Measurements from ENCODE around the gene JAM2. TPM values are rescaled to one million over a fixed set of nuclear protein-coding genes. Genes with fewer than 3 reads are reported as not detected.

Gene JAM2
- total and polyA plus RNA-seq, 5 donors from 2014 or later: 0.08 to 0.39 (median 0.24) TPM; not detected in 2

DNA sequence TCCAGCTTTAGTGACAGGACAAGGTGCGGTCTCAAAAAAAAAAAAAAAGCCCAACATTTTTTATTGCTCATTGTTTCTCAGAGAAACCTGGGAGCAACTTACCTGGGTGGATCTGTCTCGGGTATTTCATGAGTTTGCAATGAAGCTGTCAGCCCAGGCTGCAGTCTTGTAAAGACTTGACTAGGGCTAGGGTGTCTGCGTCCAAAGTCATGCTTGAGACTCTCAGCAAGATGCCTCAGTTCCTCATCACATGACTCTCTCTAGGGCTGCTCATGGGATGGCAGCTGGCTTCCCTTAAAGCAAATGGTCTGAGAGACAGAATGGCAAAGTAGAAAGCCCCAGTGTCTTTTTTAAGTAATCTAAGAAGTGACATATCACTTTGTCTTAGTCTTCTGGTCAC, 103.8 kb downstream of the JAM2 start:
- Mint-ChIP-seq H3K4me3 (no peak overlapping the region), H3K27ac (no peak overlapping the region), H3K9me3 (no peaks in the 10 kb centered on the region), H3K27me3 (no peaks in the 10 kb centered on the region), H3K36me3 (peaks cover 12% of the 10 kb centered on the region), H3K4me1 (peaks cover 18 to 38% (median 28%) of the 10 kb centered on the region in 4 donors)
- Histone ChIP-seq H3K4me1 (ENCODE audit: control insufficient read depth, insufficient read depth, low read length, poor library complexity, severe bottlenecking) (no peaks in the 10 kb centered on the region), H3K27me3 (ENCODE audit: control insufficient read depth, insufficient read depth, low read length) (no peaks in the 10 kb centered on the region), H3K4me3 (ENCODE audit: low read depth, low read length) (no peak overlapping the region), H3K27ac (ENCODE audit: insufficient read depth, low read length, poor library complexity, severe bottlenecking) (no peak overlapping the region), H3K9me3 (ENCODE audit: control insufficient read depth in 2 of 2, low read length in 2 of 2) (no peaks in the 10 kb centered on the region), H3K36me3 (ENCODE audit: control insufficient read depth, insufficient read depth, low read length) (peaks cover 11% of the 10 kb centered on the region)
- DNase-seq: no peak
- ATAC-seq (ENCODE audit: low read depth in 2 of 2): no peak

DNA sequence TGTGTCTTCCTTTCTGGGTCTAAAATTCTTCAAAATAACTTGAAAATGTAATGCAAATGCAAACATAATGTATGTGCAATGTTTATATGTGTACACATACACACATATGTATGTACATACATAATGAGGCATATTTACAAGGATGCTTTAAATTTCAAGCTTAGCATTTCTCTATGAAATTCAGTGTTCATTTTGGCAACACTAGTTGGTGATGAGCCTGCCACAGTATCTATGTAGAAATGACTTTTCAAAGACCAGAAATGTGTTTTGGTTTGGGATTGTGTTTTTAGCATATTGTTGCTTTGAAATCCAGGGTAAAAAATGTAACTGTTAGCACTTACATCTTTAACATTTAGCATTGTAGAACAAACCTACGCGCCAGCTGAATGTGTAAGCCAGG, 105.8 kb downstream of the JAM2 start:
- no peak overlapping the region for H3K4me3 Mint-ChIP-seq
- H3K4me1 Mint-ChIP-seq: peaks cover 12 to 22% (median 15%) of the 10 kb centered on the region in 4 donors
- no peak overlapping the region for H3K4me3 ChIP-seq (ENCODE audit: low read depth, low read length)
- H3K27me3 ChIP-seq (ENCODE audit: control insufficient read depth, insufficient read depth, low read length): no peaks in the 10 kb centered on the region
- H3K9me3 ChIP-seq (ENCODE audit: control insufficient read depth in 2 of 2, low read length in 2 of 2): no peaks in the 10 kb centered on the region
- peaks cover 16% of the 10 kb centered on the region for H3K36me3 Mint-ChIP-seq
- no peaks in the 10 kb centered on the region for H3K27me3 Mint-ChIP-seq
- ATAC-seq (ENCODE audit: low read depth in 2 of 2) (no peak), DNase-seq (no peak)
- H3K27ac Mint-ChIP-seq: no peak overlapping the region
- no peaks in the 10 kb centered on the region for H3K9me3 Mint-ChIP-seq
- H3K36me3 ChIP-seq (ENCODE audit: control insufficient read depth, insufficient read depth, low read length): peaks cover 27% of the 10 kb centered on the region
- H3K4me1 ChIP-seq (ENCODE audit: control insufficient read depth, insufficient read depth, low read length, poor library complexity, severe bottlenecking): no peaks in the 10 kb centered on the region
- no peak overlapping the region for H3K27ac ChIP-seq (ENCODE audit: insufficient read depth, low read length, poor library complexity, severe bottlenecking)

DNA sequence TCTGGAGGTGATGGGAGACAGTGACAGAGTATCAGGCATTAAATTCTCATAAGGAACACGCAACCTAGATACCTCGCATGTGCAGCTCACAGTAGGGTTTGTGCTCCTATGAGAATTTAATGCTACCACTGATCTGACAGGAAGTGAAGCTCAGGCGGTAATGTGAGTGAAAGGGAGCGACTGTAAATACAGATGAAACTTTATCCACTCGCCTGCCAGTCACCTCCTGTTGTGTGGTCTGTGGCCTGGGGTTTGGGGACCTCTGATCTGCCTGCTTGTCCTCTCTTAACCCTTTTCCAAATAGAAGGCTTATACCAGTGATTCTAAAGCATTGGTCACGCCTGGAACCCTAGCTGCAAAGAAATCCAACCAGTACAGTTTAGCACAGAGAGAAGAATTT, 111.0 kb downstream of the JAM2 start:
- H3K27me3 Mint-ChIP-seq: no peaks in the 10 kb centered on the region
- H3K9me3 Mint-ChIP-seq: peaks cover 0 to 2% (median 0%) of the 10 kb centered on the region in 7 donors
- H3K9me3 ChIP-seq (ENCODE audit: control insufficient read depth in 2 of 2, low read length in 2 of 2): no peaks in the 10 kb centered on the region
- no peaks in the 10 kb centered on the region for H3K4me1 ChIP-seq (ENCODE audit: control insufficient read depth, insufficient read depth, low read length, poor library complexity, severe bottlenecking)
- H3K4me3 Mint-ChIP-seq: no peak overlapping the region
- no peak overlapping the region for H3K4me3 ChIP-seq (ENCODE audit: low read depth, low read length)
- peak overlapping the region in 1 of 3 donors; percentile 42 for H3K27ac Mint-ChIP-seq
- DNase-seq (peak in 1 of 3 donors; percentile 15), ATAC-seq (ENCODE audit: low read depth in 2 of 2) (no peak)
- no peaks in the 10 kb centered on the region for H3K27me3 ChIP-seq (ENCODE audit: control insufficient read depth, insufficient read depth, low read length)
- H3K36me3 ChIP-seq (ENCODE audit: control insufficient read depth, insufficient read depth, low read length): peaks cover 60% of the 10 kb centered on the region
- peaks cover 10 to 22% (median 17%) of the 10 kb centered on the region in 4 donors for H3K4me1 Mint-ChIP-seq
- H3K36me3 Mint-ChIP-seq: peaks cover 20% of the 10 kb centered on the region
- H3K27ac ChIP-seq (ENCODE audit: insufficient read depth, low read length, poor library complexity, severe bottlenecking): no peak overlapping the region

DNA sequence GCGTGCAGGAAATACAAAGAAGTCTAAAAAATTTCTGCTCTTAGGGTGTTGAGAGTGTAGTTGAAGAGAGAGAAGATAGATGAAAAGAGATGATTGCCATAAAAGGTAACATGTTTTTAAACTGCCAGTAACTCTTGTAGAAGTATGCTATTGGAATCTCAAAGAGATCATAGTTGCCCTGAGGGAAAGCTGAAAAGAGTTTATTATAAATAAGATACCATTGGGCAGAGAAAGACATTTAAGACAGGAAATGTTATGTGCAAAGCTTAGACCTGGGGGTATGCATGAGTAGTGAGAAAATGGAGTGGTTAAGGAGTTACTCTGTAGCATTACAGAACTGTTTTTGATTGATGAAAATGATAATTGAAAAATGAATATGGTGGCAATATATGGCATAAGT, 113.4 kb downstream of the JAM2 start:
- Mint-ChIP-seq H3K4me1 (peaks cover 24 to 41% (median 34%) of the 10 kb centered on the region in 4 donors), H3K9me3 (peaks cover 0 to 2% (median 0%) of the 10 kb centered on the region in 7 donors), H3K36me3 (peaks cover 32% of the 10 kb centered on the region), H3K27me3 (no peaks in the 10 kb centered on the region), H3K4me3 (no peak overlapping the region), H3K27ac (peak overlapping the region in 2 of 3 donors; percentile 1 to 25)
- no peaks in the 10 kb centered on the region for H3K4me1 ChIP-seq (ENCODE audit: control insufficient read depth, insufficient read depth, low read length, poor library complexity, severe bottlenecking)
- H3K36me3 ChIP-seq (ENCODE audit: control insufficient read depth, insufficient read depth, low read length): peaks cover 59% of the 10 kb centered on the region
- H3K27me3 ChIP-seq (ENCODE audit: control insufficient read depth, insufficient read depth, low read length): no peaks in the 10 kb centered on the region
- H3K9me3 ChIP-seq (ENCODE audit: control insufficient read depth in 2 of 2, low read length in 2 of 2): no peaks in the 10 kb centered on the region
- no peak overlapping the region for H3K4me3 ChIP-seq (ENCODE audit: low read depth, low read length)
- DNase-seq (no peak), ATAC-seq (ENCODE audit: low read depth in 2 of 2) (no peak)
- no peak overlapping the region for H3K27ac ChIP-seq (ENCODE audit: insufficient read depth, low read length, poor library complexity, severe bottlenecking)

DNA sequence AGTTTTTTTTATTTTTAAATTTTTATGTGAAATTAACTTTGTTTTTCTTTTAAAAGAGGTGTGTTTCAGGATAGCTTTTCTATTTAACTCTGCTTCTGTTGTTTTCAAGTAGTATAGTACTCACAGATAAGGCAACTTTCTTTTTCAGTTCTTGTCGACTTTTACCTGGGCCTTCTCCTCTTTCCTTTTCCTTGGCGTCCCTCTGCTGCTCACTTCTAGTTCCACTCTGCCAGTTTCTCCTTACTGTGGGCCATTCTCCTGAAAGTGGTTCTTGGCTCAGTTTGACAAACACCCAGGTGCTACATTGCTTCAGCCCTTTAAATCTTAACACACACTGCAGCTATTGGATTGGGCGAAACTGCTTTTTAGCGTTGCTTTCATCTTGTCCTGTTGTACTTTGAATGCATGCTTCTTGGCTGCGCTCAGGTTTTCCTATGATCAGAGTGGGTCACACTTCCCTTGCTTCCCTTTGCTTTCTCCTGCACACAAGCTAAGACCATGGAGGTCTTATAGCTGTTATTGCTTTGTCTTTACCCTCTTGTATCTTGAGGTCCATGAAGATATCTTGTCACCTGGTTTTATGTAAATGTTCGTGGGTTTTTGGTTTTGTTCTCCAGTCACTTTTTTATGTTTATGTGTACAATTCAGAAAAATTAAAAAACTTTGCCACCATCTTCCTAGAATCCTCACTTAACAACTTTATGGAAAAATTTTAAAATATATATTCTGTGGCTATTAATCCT, 117.3 kb downstream of the JAM2 start:
- peaks cover 21 to 37% (median 26%) of the 10 kb centered on the region in 4 donors for H3K4me1 Mint-ChIP-seq
- peak overlapping the region in 3 of 4 donors; percentile 0 to 85 (median 61) for H3K4me3 Mint-ChIP-seq
- Histone ChIP-seq H3K9me3 (ENCODE audit: control insufficient read depth in 2 of 2, low read length in 2 of 2) (no peaks in the 10 kb centered on the region), H3K27me3 (ENCODE audit: control insufficient read depth, insufficient read depth, low read length) (no peaks in the 10 kb centered on the region), H3K4me3 (ENCODE audit: low read depth, low read length) (peak overlapping the region; percentile 49), H3K36me3 (ENCODE audit: control insufficient read depth, insufficient read depth, low read length) (peaks cover 67% of the 10 kb centered on the region), H3K27ac (ENCODE audit: insufficient read depth, low read length, poor library complexity, severe bottlenecking) (no peak overlapping the region), H3K4me1 (ENCODE audit: control insufficient read depth, insufficient read depth, low read length, poor library complexity, severe bottlenecking) (no peaks in the 10 kb centered on the region)
- H3K27ac Mint-ChIP-seq: peak overlapping the region; percentile 8 to 89 (median 48)
- no peak for ATAC-seq (ENCODE audit: low read depth in 2 of 2)
- no peak for DNase-seq
- no peaks in the 10 kb centered on the region for H3K27me3 Mint-ChIP-seq
- H3K9me3 Mint-ChIP-seq: peaks cover 0 to 2% (median 0%) of the 10 kb centered on the region in 7 donors
- peaks cover 60% of the 10 kb centered on the region for H3K36me3 Mint-ChIP-seq

DNA sequence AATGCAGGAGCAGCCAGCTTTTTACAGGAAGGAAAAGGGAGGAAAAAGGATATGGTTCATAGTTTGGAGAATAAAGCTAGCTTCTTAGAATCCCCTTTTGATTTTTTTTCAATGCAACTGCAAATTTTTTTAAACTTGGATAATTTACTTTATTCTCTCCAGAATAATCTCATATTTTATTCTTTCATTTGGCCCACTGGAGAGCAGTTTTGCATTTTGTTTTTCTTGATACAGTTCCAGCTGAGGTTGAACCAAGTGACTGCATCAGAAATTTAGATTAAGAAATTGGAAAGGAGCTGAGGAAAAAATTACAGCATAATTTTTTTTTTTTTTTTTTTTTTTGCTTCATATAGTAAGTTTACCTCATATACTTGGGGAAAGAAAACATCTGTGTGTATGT, 118.5 kb downstream of the JAM2 start:
- Histone ChIP-seq H3K9me3 (ENCODE audit: control insufficient read depth in 2 of 2, low read length in 2 of 2) (no peaks in the 10 kb centered on the region), H3K27me3 (ENCODE audit: control insufficient read depth, insufficient read depth, low read length) (no peaks in the 10 kb centered on the region), H3K27ac (ENCODE audit: insufficient read depth, low read length, poor library complexity, severe bottlenecking) (no peak overlapping the region), H3K36me3 (ENCODE audit: control insufficient read depth, insufficient read depth, low read length) (peaks cover 72% of the 10 kb centered on the region), H3K4me1 (ENCODE audit: control insufficient read depth, insufficient read depth, low read length, poor library complexity, severe bottlenecking) (no peaks in the 10 kb centered on the region), H3K4me3 (ENCODE audit: low read depth, low read length) (no peak overlapping the region)
- peaks cover 0 to 2% (median 0%) of the 10 kb centered on the region in 7 donors for H3K9me3 Mint-ChIP-seq
- ATAC-seq (ENCODE audit: low read depth in 2 of 2): no peak
- H3K36me3 Mint-ChIP-seq: peaks cover 57% of the 10 kb centered on the region
- DNase-seq: no peak
- H3K27me3 Mint-ChIP-seq: no peaks in the 10 kb centered on the region
- H3K27ac Mint-ChIP-seq: peak overlapping the region in 2 of 3 donors; percentile 7 to 48
- H3K4me3 Mint-ChIP-seq: no peak overlapping the region
- H3K4me1 Mint-ChIP-seq: peaks cover 18 to 34% (median 24%) of the 10 kb centered on the region in 4 donors

DNA sequence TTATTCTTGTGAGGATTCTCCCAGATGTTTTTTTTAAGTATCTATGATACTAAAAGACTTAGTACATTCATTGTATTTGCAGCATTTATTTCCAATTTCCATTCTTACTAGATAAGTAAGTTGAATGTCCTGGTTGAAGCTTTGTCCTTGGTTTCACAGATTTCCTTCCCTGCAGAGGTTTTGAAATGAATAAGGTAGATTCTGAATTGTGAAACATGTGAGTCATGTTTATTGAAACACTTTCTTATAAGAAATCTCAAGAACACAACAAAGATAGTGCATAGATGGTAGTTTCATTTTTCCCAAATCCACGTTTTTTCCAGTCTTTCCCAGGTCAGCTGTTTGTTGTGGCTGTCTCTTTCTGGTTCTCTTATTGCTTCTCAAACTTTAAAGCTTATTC, 120.5 kb downstream of the JAM2 start:
- H3K4me3 Mint-ChIP-seq: no peak overlapping the region
- no peaks in the 10 kb centered on the region for H3K27me3 Mint-ChIP-seq
- no peaks in the 10 kb centered on the region for H3K9me3 ChIP-seq (ENCODE audit: control insufficient read depth in 2 of 2, low read length in 2 of 2)
- H3K36me3 Mint-ChIP-seq: peaks cover 59% of the 10 kb centered on the region
- no peaks in the 10 kb centered on the region for H3K9me3 Mint-ChIP-seq
- H3K27ac Mint-ChIP-seq: peak overlapping the region in 1 of 3 donors; percentile 7
- H3K36me3 ChIP-seq (ENCODE audit: control insufficient read depth, insufficient read depth, low read length): peaks cover 75% of the 10 kb centered on the region
- H3K4me1 ChIP-seq (ENCODE audit: control insufficient read depth, insufficient read depth, low read length, poor library complexity, severe bottlenecking): no peaks in the 10 kb centered on the region
- H3K4me1 Mint-ChIP-seq: peaks cover 17 to 28% (median 19%) of the 10 kb centered on the region in 4 donors
- no peak for DNase-seq
- H3K4me3 ChIP-seq (ENCODE audit: low read depth, low read length): no peak overlapping the region
- no peak for ATAC-seq (ENCODE audit: low read depth in 2 of 2)
- no peak overlapping the region for H3K27ac ChIP-seq (ENCODE audit: insufficient read depth, low read length, poor library complexity, severe bottlenecking)
- no peaks in the 10 kb centered on the region for H3K27me3 ChIP-seq (ENCODE audit: control insufficient read depth, insufficient read depth, low read length)

DNA sequence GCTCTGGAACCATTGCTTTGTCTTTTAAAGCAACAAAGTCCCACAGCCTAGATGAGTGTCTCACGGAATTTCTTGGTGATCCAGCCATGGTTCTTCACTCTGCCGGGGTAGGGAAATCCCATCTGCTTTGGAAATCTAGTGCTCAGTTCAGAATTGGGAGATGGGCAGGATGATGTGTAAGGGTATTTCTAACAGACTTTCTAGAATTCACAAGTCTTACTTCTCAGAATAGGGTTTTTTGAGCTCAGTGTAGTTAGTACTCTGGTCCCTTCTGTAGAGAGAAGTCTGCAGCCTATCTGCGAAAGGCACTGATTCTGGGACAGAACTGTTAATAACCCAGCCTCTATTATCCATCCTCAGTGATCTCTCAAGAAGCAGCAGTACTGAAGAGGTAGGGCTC, 121.0 kb downstream of the JAM2 start:
- Mint-ChIP-seq H3K4me1 (peaks cover 16 to 26% (median 18%) of the 10 kb centered on the region in 4 donors), H3K36me3 (peaks cover 61% of the 10 kb centered on the region), H3K4me3 (no peak overlapping the region), H3K27me3 (no peaks in the 10 kb centered on the region), H3K9me3 (no peaks in the 10 kb centered on the region), H3K27ac (peak overlapping the region in 1 of 3 donors; percentile 7)
- Histone ChIP-seq H3K27me3 (ENCODE audit: control insufficient read depth, insufficient read depth, low read length) (no peaks in the 10 kb centered on the region), H3K36me3 (ENCODE audit: control insufficient read depth, insufficient read depth, low read length) (peaks cover 77% of the 10 kb centered on the region), H3K9me3 (ENCODE audit: control insufficient read depth in 2 of 2, low read length in 2 of 2) (no peaks in the 10 kb centered on the region), H3K27ac (ENCODE audit: insufficient read depth, low read length, poor library complexity, severe bottlenecking) (no peak overlapping the region), H3K4me1 (ENCODE audit: control insufficient read depth, insufficient read depth, low read length, poor library complexity, severe bottlenecking) (no peaks in the 10 kb centered on the region), H3K4me3 (ENCODE audit: low read depth, low read length) (no peak overlapping the region)
- ATAC-seq (ENCODE audit: low read depth in 2 of 2) (no peak), DNase-seq (no peak)
